Measurements from ENCODE around the gene PIGR.

The PIGR gene

DNA sequence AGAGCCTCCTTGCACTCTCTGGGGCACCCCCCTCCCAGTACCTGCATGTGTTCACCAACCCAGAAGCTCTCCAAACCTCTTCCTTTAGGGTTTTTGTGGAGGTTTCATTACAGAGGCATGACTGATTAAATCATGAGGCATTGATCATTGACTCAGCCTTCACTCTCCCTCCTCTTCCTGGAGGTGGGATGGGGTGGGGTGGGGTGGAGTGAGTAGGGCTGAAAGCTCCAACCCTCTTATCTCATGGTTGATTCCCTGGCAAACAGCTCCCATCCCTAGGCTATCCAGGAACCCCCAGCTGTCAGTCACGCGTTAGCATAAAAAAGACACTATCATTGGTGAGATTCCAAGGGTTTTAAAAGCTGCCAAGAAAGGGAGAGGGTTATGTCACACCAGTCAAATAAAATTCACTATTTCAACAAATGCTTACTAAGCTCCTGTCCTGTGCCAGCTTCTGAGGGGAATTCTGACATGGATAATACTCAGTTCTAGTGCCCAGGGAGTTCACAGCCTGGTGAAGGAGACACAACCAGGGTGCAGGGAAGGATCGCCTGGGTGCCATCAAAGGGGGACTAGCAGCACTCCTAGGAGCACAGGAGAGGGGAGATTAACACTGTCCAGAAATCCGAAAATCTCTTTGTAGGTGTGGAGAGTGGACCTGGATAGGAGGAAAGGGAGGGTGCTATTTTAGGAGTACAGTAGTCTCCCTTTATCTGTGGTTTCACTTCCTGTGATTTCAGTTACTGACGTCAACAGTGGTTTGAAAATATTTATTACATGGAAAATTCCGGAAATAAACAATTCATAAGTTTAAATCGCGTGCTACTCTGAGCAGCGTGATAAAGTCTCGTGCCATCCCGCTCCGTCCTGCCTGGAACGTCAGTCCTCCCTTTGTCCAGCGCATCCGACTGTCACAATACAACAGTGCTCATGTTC lies 55.9 kb downstream of the PIGR start:
- DNase-seq (ENCODE audit: low spot score) = no peak

DNA sequence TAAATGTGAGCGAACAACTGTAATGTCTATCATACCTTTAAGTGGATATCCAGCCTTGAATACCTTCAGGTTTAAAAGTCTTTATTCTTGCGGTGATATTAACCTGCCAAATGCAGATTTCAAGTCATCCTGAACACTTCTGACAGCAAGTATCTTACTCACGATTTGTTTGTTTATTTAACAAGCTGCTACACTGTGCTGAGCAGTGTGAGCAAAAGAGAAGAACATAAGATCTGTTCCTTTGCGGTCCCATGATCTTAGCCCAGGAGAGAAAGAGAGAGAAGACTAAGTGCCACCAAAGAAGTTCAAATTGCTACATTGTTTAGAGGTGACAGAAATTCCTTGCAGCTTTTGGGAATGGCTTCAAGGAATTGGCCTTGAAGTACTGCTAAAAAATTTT lies 58.6 kb downstream of the PIGR start:
- DNase-seq (ENCODE audit: low spot score) = no peak

DNA sequence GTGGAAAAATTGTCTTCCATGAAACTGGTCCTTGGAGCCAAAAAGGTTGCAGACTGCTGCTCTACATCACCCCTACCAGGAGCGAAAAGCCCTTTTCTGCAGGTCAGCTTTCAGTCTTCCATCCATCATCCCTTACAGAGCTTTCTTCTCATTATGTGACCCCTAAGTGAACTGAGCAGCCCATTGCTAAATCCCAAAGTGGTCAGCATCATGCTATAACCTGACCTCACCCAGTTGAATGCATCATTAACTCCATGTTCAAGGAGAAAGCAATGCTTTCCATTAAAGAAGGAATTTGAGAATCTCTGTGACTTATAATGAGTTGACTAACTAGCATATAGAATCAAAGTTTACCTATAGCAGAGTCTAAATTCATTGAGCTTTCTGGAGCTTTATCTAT lies 59.4 kb downstream of the PIGR start:
- DNase-seq (ENCODE audit: low spot score) = no peak

DNA sequence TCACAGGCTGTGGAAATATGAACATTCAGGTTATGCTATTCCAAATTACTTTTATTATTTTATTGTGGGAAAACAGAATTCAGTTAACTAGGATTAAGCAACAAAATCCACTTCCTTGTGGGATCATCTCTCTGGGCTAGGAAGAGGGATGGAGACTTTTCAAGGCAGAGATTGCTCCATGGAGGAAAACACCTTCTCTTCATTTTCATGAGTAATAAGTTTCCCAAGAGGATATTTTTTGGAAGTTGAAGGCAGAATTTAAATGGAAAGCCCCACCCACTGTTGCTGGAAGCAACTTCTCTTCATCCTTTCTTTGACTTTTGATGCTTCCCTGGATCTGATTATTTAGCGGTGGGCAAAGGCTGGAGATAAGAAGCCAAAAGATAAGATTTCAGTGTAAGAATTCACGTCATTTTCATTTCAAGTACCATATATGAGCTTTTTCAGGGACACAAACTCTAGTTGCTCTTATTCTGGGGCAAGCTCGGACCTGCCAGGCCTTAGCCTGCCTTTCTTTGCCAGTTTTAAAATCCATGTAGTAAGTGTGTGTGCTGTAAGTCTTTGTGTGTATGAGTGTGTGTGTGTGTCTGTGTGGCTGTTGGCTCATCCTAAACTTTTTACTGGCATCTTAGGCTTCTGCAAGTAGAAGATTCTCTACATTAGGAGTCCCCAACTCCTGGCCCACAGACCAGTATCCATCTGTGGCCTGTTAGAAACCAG lies 60.8 kb downstream of the PIGR start:
- DNase-seq (ENCODE audit: low spot score) = no peak

DNA sequence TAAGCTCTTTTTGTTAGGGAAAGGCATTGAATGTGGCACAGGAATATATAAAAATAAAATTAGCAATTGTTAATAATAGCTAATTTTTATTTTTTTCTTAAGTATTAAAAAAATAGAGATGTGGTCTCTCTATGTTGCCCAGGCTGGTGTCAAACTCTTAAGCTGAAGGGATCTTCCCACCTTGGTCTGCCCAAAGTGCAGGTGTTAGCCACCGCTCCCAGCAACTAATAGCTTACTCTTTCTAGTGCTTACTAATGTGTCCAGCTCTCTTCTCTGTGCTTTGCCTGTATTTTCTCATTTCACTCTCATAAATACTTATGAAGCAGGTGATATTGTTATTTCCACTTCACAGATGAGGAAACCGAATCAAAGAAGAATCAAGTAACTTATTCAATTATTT lies 62.4 kb downstream of the PIGR start:
- DNase-seq (ENCODE audit: low spot score) = no peak

DNA sequence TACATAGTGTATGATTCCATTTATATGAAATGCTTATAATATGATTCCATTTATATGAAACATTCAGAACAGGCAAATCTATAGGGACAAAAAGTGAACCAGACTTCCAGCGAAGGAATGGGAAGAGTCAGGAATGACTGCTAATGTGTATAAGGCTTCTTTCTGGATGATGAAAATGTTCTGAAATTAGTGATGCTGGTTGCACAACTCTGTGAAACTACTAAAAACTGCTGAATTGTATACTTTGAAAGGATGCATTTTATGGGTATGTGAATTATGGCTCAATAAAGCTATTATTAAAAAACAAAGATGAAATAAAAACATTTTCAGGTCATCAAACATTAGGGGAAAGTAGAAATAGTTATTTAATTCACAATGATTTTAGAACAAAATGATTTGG lies 63.1 kb downstream of the PIGR start:
- DNase-seq (ENCODE audit: low spot score) = no peak

DNA sequence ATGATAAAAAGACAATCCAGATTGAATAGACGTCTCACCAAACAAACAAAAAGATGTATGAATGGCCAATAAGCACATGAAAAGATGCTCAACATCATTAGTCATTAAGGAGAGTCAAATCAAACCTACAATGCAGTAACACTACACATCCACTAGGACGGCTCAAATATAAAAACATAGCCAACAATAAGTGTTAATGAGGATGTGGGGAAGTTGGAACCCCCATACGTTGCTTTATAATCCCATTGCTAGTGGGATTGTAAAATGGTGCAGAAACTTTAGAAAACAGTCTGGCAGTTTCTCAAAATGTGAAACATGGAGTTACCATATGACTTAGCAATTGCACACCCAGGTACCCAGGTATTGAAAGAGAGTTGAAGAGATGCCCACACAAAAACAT lies 63.7 kb downstream of the PIGR start:
- no peak for DNase-seq (ENCODE audit: low spot score)

DNA sequence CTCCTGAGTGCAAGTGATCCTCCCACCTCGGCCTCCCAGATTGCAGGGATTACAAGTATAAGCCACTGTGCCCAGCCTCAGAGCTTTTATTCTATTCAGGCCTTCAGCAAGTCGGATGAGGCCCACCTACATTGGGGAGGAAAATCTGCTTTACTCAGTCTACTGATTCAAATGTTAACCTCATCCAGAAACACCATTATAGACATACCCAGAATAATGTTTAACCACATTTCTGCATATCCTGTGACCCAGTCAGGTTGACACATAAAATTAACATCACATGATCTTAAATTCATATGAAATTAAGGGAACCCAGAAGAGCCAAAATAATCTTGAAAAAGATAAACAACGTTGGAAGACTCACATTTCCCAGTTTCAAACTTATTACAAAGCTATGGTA lies 66.0 kb downstream of the PIGR start:
- no peak for DNase-seq (ENCODE audit: low spot score)

Measured in CD4-positive, alpha-beta T cell treated with Interleukin-6 at 100 ng/mL for 8 hours (primary cell).